Endodermal cell (in vitro differentiated cells): ENCODE results near the gene MAP6. TPM values are rescaled to one million over a fixed set of nuclear protein-coding genes. Genes with fewer than 3 reads are reported as not detected.

Experiments used
- DNase-seq: peaks from one replicate; pipeline ENCODE4 v3.0.0-alpha.2; 2017
- H3K27ac ChIP-seq: 2 replicates; pipeline ENCODE4 v1.5.1; 2013; ENCODE audit warnings: mild to moderate bottlenecking, low read depth, low read length, moderate library complexity
- H3K27me3 ChIP-seq: 2 replicates; pipeline ENCODE4 v1.6.1; 2013; ENCODE audit warnings: mild to moderate bottlenecking, low read length, moderate library complexity; ENCODE audit not compliant: insufficient read depth, control insufficient read depth, poor library complexity, severe bottlenecking
- H3K36me3 ChIP-seq: 2 replicates; pipeline ENCODE4 v1.7.0; 2013; ENCODE audit warnings: mild to moderate bottlenecking, low read length, moderate library complexity; ENCODE audit not compliant: control insufficient read depth, insufficient read depth
- H3K4me1 ChIP-seq: one replicate; pipeline ENCODE4 v1.7.0; 2013; ENCODE audit warnings: low read length; ENCODE audit not compliant: control insufficient read depth, insufficient read depth
- H3K4me3 ChIP-seq: 2 replicates; pipeline ENCODE4 v1.5.1; 2013; ENCODE audit warnings: mild to moderate bottlenecking, low read length, moderate library complexity
- H3K9ac ChIP-seq: 2 replicates; pipeline ENCODE4 v1.6.1; 2013; ENCODE audit warnings: mild to moderate bottlenecking, low read length, moderate library complexity; ENCODE audit not compliant: poor library complexity, severe bottlenecking; ENCODE audit errors: extremely low read depth
- H3K9me3 ChIP-seq: 2 replicates; pipeline ENCODE4 v1.6.1; 2013; ENCODE audit warnings: mild to moderate bottlenecking, low read length, moderate library complexity; ENCODE audit not compliant: control insufficient read depth
- H3K27ac Mint-ChIP-seq: 2 replicates; pipeline ENCODE4 v1.8.0; 2020; ENCODE audit warnings: mixed read lengths
- H3K27me3 Mint-ChIP-seq: 2 replicates; pipeline ENCODE4 v1.8.0; 2021; ENCODE audit warnings: mild to moderate bottlenecking, mixed read lengths; ENCODE audit not compliant: insufficient read depth
- H3K36me3 Mint-ChIP-seq: 2 replicates; pipeline ENCODE4 v1.8.0; 2020; ENCODE audit warnings: low read depth, mixed read lengths
- H3K4me1 Mint-ChIP-seq: 2 replicates; pipeline ENCODE4 v1.8.0; 2020; ENCODE audit warnings: mixed read lengths
- H3K4me3 Mint-ChIP-seq: 2 replicates; pipeline ENCODE4 v1.8.0; 2020; ENCODE audit warnings: mild to moderate bottlenecking, moderate library complexity, mixed read lengths
- H3K9me3 Mint-ChIP-seq: 2 replicates; pipeline ENCODE4 v1.8.0; 2020; ENCODE audit warnings: mild to moderate bottlenecking, mixed read lengths
- CTCF ChIP-seq: fragments of 200-600 bp; sonication (generic); conservative IDR thresholded peaks from 2 replicates; pipeline ENCODE4 v1.5.0; 2021; ENCODE audit warnings: antibody characterized with exemption, mild to moderate bottlenecking
- WGBS, 2 experiments: methylation state at CpG; one replicate each; pipeline versions ENCODE4 v1.1.5 to v1.1.7; 2013; ENCODE audit warnings: missing lambda C conversion rate in 2 of 2, mixed read lengths in 1 of 2; ENCODE audit not compliant: insufficient coverage in 1 of 2, insufficient read length in 1 of 2; 5-methylcytosine and 5-hydroxymethylcytosine counted together
- total RNA-seq, 2 donors: library from RNA; stranded (reverse); fragmentation: NEBNext Ultra II Directional in 1 of 2; extraction: Animal tissue kit (Norgen Biotek cat#: 25700) in 1 of 2; gene quantifications; 2 replicates in 1 of 2; 3 replicates in 1 of 2; pipeline ENCODE4 v1.2.1, GENCODE V29; 2021

Gene MAP6
- total RNA-seq, 2 donors from 2014 or later, result 1.9 to 4.2 TPM

GRCh38 chr11:75592715-75593114 lies 76.1 kb downstream of the MAP6 start:
- Mint-ChIP-seq H3K4me3 (no peak overlapping the region), H3K36me3 (no peaks in the 10 kb centered on the region), H3K9me3 (no peaks in the 10 kb centered on the region), H3K4me1 (peaks cover 45% of the 10 kb centered on the region), H3K27ac (no peak overlapping the region), H3K27me3 (peaks cover 2% of the 10 kb centered on the region)
- no peak for DNase-seq
- H3K4me1 ChIP-seq, result peaks cover 13% of the 10 kb centered on the region
- TF ChIP-seq CTCF, result no peak
- H3K9me3 ChIP-seq, result no peaks in the 10 kb centered on the region
- no peak overlapping the region for H3K27ac ChIP-seq
- no peak overlapping the region for H3K4me3 ChIP-seq
- no peaks in the 10 kb centered on the region for H3K36me3 ChIP-seq
- H3K9ac ChIP-seq, result no peak overlapping the region
- WGBS, 2 experiments, result 73 to 83% methylated on average over 2 of the region's 2 CpGs
- no peaks in the 10 kb centered on the region for H3K27me3 ChIP-seq

GRCh38 chr11:75591966-75592365 lies 76.9 kb downstream of the MAP6 start:
- Histone ChIP-seq H3K27ac (no peak overlapping the region), H3K36me3 (no peaks in the 10 kb centered on the region), H3K9me3 (no peaks in the 10 kb centered on the region), H3K4me1 (peaks cover 13% of the 10 kb centered on the region), H3K9ac (no peak overlapping the region), H3K4me3 (no peak overlapping the region), H3K27me3 (no peaks in the 10 kb centered on the region)
- Mint-ChIP-seq H3K27me3 (peaks cover 6% of the 10 kb centered on the region), H3K4me3 (no peak overlapping the region), H3K27ac (no peak overlapping the region), H3K36me3 (no peaks in the 10 kb centered on the region), H3K9me3 (no peaks in the 10 kb centered on the region), H3K4me1 (peaks cover 38% of the 10 kb centered on the region)
- TF ChIP-seq CTCF, result no peak
- 67 to 79% methylated on average over 5 to 6 of the region's 6 CpGs for WGBS, 2 experiments
- DNase-seq, result no peak

GRCh38 chr11:75591371-75591770 lies 77.5 kb downstream of the MAP6 start:
- no peak overlapping the region for H3K9ac ChIP-seq
- Mint-ChIP-seq H3K27ac (no peak overlapping the region), H3K9me3 (no peaks in the 10 kb centered on the region), H3K27me3 (peaks cover 6% of the 10 kb centered on the region), H3K36me3 (no peaks in the 10 kb centered on the region), H3K4me1 (peaks cover 32% of the 10 kb centered on the region), H3K4me3 (no peak overlapping the region)
- WGBS, 2 experiments, result 93 to 95% methylated on average over 7 to 8 of the region's 8 CpGs
- H3K27ac ChIP-seq, result no peak overlapping the region
- H3K4me1 ChIP-seq, result peaks cover 8% of the 10 kb centered on the region
- H3K27me3 ChIP-seq, result no peaks in the 10 kb centered on the region
- DNase-seq, result no peak
- TF ChIP-seq CTCF, result no peak
- H3K4me3 ChIP-seq, result no peak overlapping the region
- H3K36me3 ChIP-seq, result no peaks in the 10 kb centered on the region
- H3K9me3 ChIP-seq, result no peaks in the 10 kb centered on the region
